Astrocyte (in vitro differentiated cells and primary cell): ENCODE measurements around the gene MAX. TPM values are rescaled to one million over a fixed set of nuclear protein-coding genes. Genes with fewer than 3 reads are reported as not detected.
A peak's percentile ranks its signal among the peaks of the same experiment; 100 is the strongest.

ENCODE experiments used
- DNase-seq: peaks from one replicate; pipeline ENCODE4 v3.0.0-alpha.2; 2010; ENCODE audit warnings: low read depth
- FAIRE-seq: peaks from 2 replicates; lab custom pipeline; 2011; peaks lifted over from hg19 to GRCh38; lab: Jason Lieb, UNC
- H2AFZ ChIP-seq: 2 replicates; pipeline ENCODE4 v1.6.0; 2012; ENCODE audit warnings: low read depth, low read length, inconsistent platforms
- H3K27ac ChIP-seq: 2 replicates; pipeline ENCODE4 v1.5.1; 2011; ENCODE audit warnings: low read depth, low read length, inconsistent platforms
- H3K27me3 ChIP-seq: 2 replicates; pipeline ENCODE4 v1.6.0; 2011; ENCODE audit warnings: low read length, inconsistent platforms; ENCODE audit not compliant: insufficient read depth
- H3K36me3 ChIP-seq: 2 replicates; pipeline ENCODE4 v1.5.1; 2011; ENCODE audit warnings: low read length, inconsistent platforms; ENCODE audit not compliant: insufficient read depth
- H3K4me1 ChIP-seq: 2 replicates; pipeline ENCODE4 v1.5.1; 2011; ENCODE audit warnings: low read length, inconsistent platforms; ENCODE audit not compliant: insufficient read depth
- H3K4me2 ChIP-seq: 2 replicates; pipeline ENCODE4 v1.6.0; 2012; ENCODE audit warnings: low read length, inconsistent platforms
- H3K4me3 ChIP-seq: 2 replicates; pipeline ENCODE4 v1.5.1; 2011; ENCODE audit warnings: low read depth, mild to moderate bottlenecking, low read length, inconsistent platforms; ENCODE audit not compliant: insufficient read depth
- H3K79me2 ChIP-seq: 2 replicates; pipeline ENCODE4 v1.6.0; 2012; ENCODE audit warnings: mild to moderate bottlenecking, low read length, inconsistent platforms; ENCODE audit not compliant: insufficient read depth
- H3K9ac ChIP-seq: 2 replicates; pipeline ENCODE4 v1.6.0; 2012; ENCODE audit warnings: mild to moderate bottlenecking, low read length, inconsistent platforms
- H3K9me3 ChIP-seq: 2 replicates; pipeline ENCODE4 v1.5.1; 2012; ENCODE audit warnings: low read depth, mild to moderate bottlenecking, low read length, inconsistent platforms; ENCODE audit not compliant: insufficient read depth
- H4K20me1 ChIP-seq: 2 replicates; pipeline ENCODE4 v1.6.0; 2012; ENCODE audit warnings: low read length, inconsistent platforms; ENCODE audit not compliant: insufficient read depth
- H3K27ac Mint-ChIP-seq: one replicate; pipeline ENCODE4 v1.8.0; 2021; ENCODE audit warnings: mild to moderate bottlenecking, mixed read lengths; ENCODE audit not compliant: unreplicated experiment
- H3K27me3 Mint-ChIP-seq: one replicate; pipeline ENCODE4 v1.8.0; 2021; ENCODE audit warnings: low read depth, mixed read lengths; ENCODE audit not compliant: unreplicated experiment
- H3K36me3 Mint-ChIP-seq: one replicate; pipeline ENCODE4 v1.8.0; 2021; ENCODE audit warnings: low read depth, mixed read lengths; ENCODE audit not compliant: unreplicated experiment
- H3K4me1 Mint-ChIP-seq: one replicate; pipeline ENCODE4 v1.8.0; 2021; ENCODE audit warnings: low read depth, mixed read lengths; ENCODE audit not compliant: unreplicated experiment
- H3K4me3 Mint-ChIP-seq: one replicate; pipeline ENCODE4 v1.8.0; 2021; ENCODE audit warnings: mild to moderate bottlenecking, moderate library complexity, mixed read lengths; ENCODE audit not compliant: unreplicated experiment
- H3K9me3 Mint-ChIP-seq: one replicate; pipeline ENCODE4 v1.8.0; 2021; ENCODE audit warnings: mild to moderate bottlenecking, mixed read lengths; ENCODE audit not compliant: unreplicated experiment
- CTCF ChIP-seq: IDR thresholded peaks from 2 replicates; pipeline ENCODE4 v1.5.1; 2011; ENCODE audit warnings: low read depth, mild to moderate bottlenecking, inconsistent platforms, low read length, moderate library complexity; ENCODE audit not compliant: insufficient read depth
- EZH2 ChIP-seq: IDR thresholded peaks from 2 replicates; pipeline ENCODE4 v1.6.1; 2012; ENCODE audit warnings: mild to moderate bottlenecking, low read length, inconsistent platforms; ENCODE audit not compliant: insufficient read depth
- total RNA-seq: library from RNA; stranded (reverse); gene quantifications from 2 replicates; pipeline ENCODE4 v1.2.1, GENCODE V29; 2021

The MAX gene
- total RNA-seq, 1 donor from 2014 or later, result 113 TPM

- H4K20me1 ChIP-seq, result peaks cover 55% of the 10 kb centered on the region
- Mint-ChIP-seq H3K27me3 (no peaks in the 10 kb centered on the region), H3K27ac (no peak overlapping the region), H3K4me3 (no peak overlapping the region), H3K9me3 (no peaks in the 10 kb centered on the region), H3K4me1 (peaks cover 2% of the 10 kb centered on the region), H3K36me3 (peaks cover 35% of the 10 kb centered on the region)
- peaks cover 24% of the 10 kb centered on the region for H3K36me3 ChIP-seq
- TF ChIP-seq CTCF (no peak), EZH2 (no peak)
- H3K4me2 ChIP-seq, result no peak overlapping the region
- no peaks in the 10 kb centered on the region for H3K79me2 ChIP-seq
- DNase-seq (no peak), FAIRE-seq (no peak)
- no peaks in the 10 kb centered on the region for H3K9me3 ChIP-seq
- H3K27ac ChIP-seq, result no peak overlapping the region
- no peaks in the 10 kb centered on the region for H3K4me1 ChIP-seq
- no peak overlapping the region for H2AFZ ChIP-seq
- no peak overlapping the region for H3K9ac ChIP-seq
- H3K4me3 ChIP-seq, result no peak overlapping the region
- no peaks in the 10 kb centered on the region for H3K27me3 ChIP-seq
These were observed 28.6 kb downstream of the MAX start for GRCh38 chr14:65073605-65074201.

DNA sequence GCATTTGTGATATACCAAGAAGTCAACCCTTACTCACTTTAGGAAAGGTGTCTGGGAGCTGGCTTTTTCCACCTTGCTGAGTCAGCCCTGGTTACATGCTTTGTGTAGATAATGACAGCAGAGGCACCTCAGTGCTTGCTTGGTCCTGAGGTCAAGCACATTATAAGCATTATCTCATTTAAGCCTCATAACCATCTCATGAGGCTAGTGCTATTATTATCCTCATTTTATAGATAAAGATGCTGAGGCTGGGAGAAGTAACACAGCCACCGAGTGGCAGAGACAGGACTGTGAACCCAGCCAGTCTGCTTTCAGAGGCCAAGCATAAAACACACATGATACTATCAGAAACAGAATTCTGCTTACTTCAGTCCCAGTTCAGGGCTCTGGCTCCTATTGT lies 29.4 kb downstream of the MAX start:
- no peaks in the 10 kb centered on the region for H3K27me3 Mint-ChIP-seq
- H4K20me1 ChIP-seq, result peaks cover 53% of the 10 kb centered on the region
- TF ChIP-seq CTCF, result no peak
- TF ChIP-seq EZH2, result no peak
- H3K9ac ChIP-seq, result no peak overlapping the region
- H3K27ac Mint-ChIP-seq, result peak overlapping the region; percentile 7
- no peak overlapping the region for H2AFZ ChIP-seq
- H3K36me3 Mint-ChIP-seq, result peaks cover 37% of the 10 kb centered on the region
- no peak overlapping the region for H3K4me3 Mint-ChIP-seq
- H3K27me3 ChIP-seq, result no peaks in the 10 kb centered on the region
- no peaks in the 10 kb centered on the region for H3K9me3 ChIP-seq
- H3K4me1 Mint-ChIP-seq, result peaks cover 2% of the 10 kb centered on the region
- peaks cover 23% of the 10 kb centered on the region for H3K36me3 ChIP-seq
- no peaks in the 10 kb centered on the region for H3K9me3 Mint-ChIP-seq
- no peak overlapping the region for H3K27ac ChIP-seq
- FAIRE-seq (no peak), DNase-seq (no peak)
- no peak overlapping the region for H3K4me3 ChIP-seq
- no peaks in the 10 kb centered on the region for H3K4me1 ChIP-seq
- H3K4me2 ChIP-seq, result no peak overlapping the region
- H3K79me2 ChIP-seq, result no peaks in the 10 kb centered on the region

DNA sequence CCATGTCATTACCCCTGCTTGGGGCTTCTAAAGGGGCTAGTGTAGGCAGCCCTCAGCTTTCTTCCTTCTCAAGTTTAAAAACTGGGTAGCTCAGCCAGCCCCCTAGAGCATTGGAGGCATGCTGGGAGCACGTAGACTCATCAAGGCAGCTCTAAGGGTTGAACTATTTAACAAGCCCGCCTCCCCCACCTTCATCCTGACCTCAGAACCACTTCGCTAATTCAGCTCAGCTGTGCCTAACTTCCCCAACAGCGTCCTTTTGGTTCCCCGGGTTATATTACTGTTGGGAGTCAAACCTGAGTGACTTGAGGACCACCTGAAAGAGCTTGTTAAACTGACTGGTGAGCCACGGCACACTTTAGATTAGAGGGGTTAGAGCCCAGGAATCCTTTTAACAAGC lies 30.1 kb downstream of the MAX start:
- Histone ChIP-seq H3K79me2 (no peaks in the 10 kb centered on the region), H3K4me3 (no peak overlapping the region), H3K9me3 (no peaks in the 10 kb centered on the region), H3K27me3 (no peaks in the 10 kb centered on the region), H3K36me3 (peaks cover 16% of the 10 kb centered on the region), H4K20me1 (peaks cover 47% of the 10 kb centered on the region), H3K27ac (no peak overlapping the region), H2AFZ (no peak overlapping the region), H3K9ac (no peak overlapping the region), H3K4me2 (no peak overlapping the region), H3K4me1 (no peaks in the 10 kb centered on the region)
- H3K27me3 Mint-ChIP-seq, result no peaks in the 10 kb centered on the region
- FAIRE-seq, result no peak
- no peak for DNase-seq
- peaks cover 36% of the 10 kb centered on the region for H3K36me3 Mint-ChIP-seq
- H3K4me1 Mint-ChIP-seq, result peaks cover 2% of the 10 kb centered on the region
- H3K9me3 Mint-ChIP-seq, result no peaks in the 10 kb centered on the region
- no peak overlapping the region for H3K4me3 Mint-ChIP-seq
- no peak for TF ChIP-seq EZH2
- no peak for TF ChIP-seq CTCF
- no peak overlapping the region for H3K27ac Mint-ChIP-seq
